Heart left ventricle (tissue), 16 donors: ENCODE measurements around the gene VPS52. TPM values are rescaled to one million over a fixed set of nuclear protein-coding genes. Genes with fewer than 3 reads are reported as not detected.
"Not testable (repeated sequence)": the region's sequence is repeated elsewhere in the genome, so short reads cannot be mapped to it uniquely, and the experiment has no call there.

Experiments
- ATAC-seq, 4 donors: fragments of 200-7000 bp; cut with Tn5 transposase; one replicate each; pipeline ENCODE4 v1.9.1; 2020 to 2022; ENCODE audit warnings: moderate library complexity in 4 of 4, mild to moderate bottlenecking in 3 of 4, moderate number of reproducible peaks in 1 of 4
- DNase-seq, 5 donors: peaks; one replicate each; pipeline ENCODE4 v3.0.0-alpha.2; 2020
- H3K27ac ChIP-seq, 12 donors: fragments of 200-600 bp; sonication (generic) in 4 of 12; one replicate each; pipeline versions ENCODE4 v1.5.0 to v1.8.0; 2016 to 2022; ENCODE audit warnings: mild to moderate bottlenecking in 2 of 12
- H3K27me3 ChIP-seq, 9 donors: fragments of 200-600 bp; sonication (generic) in 2 of 9; one replicate each; pipeline versions ENCODE4 v1.5.1 to v1.8.0; 2016 to 2022; ENCODE audit warnings: mild to moderate bottlenecking in 3 of 9
- H3K36me3 ChIP-seq, 9 donors: fragments of 200-600 bp; sonication (generic) in 2 of 9; one replicate each; pipeline versions ENCODE4 v1.5.0 to v1.8.0; 2018 to 2022; ENCODE audit warnings: mild to moderate bottlenecking in 2 of 9
- H3K4me1 ChIP-seq, 12 donors: fragments of 200-600 bp; sonication (generic) in 4 of 12; one replicate each; pipeline versions ENCODE4 v1.5.0 to v1.8.0; 2016 to 2022; ENCODE audit warnings: mild to moderate bottlenecking in 3 of 12
- H3K4me3 ChIP-seq, 12 donors: fragments of 200-600 bp; sonication (generic) in 4 of 12; one replicate each; pipeline versions ENCODE4 v1.5.0 to v1.8.0; 2017 to 2022; ENCODE audit warnings: mild to moderate bottlenecking in 9 of 12, moderate library complexity in 4 of 12
- H3K9me3 ChIP-seq, 12 donors: fragments of 200-600 bp; sonication (generic) in 4 of 12; one replicate each; pipeline versions ENCODE4 v1.5.0 to v1.8.0; 2016 to 2022; ENCODE audit warnings: mild to moderate bottlenecking in 1 of 12
- POLR2A ChIP-seq, 2 donors: fragments of 450-650 bp; IDR thresholded peaks; one replicate each; pipeline ENCODE4 v1.6.1; 2017; ENCODE audit warnings: antibody characterized with exemption in 2 of 2, mild to moderate bottlenecking in 2 of 2, moderate library complexity in 2 of 2
- WGBS, 4 donors: extraction: QIAGEN DNeasy Blood & Tissue Kit in 2 of 4; methylation state at CpG; one replicate each; pipeline versions ENCODE4 v1.1.5 to v1.1.7; 2013 to 2018; 5-methylcytosine and 5-hydroxymethylcytosine counted together
- intact Hi-C, 10 donors: fragments of 100-400 bp; cut with DNase I; formaldehyde crosslinking; loops; one replicate each; pipeline versions ENCODE4 v1.11.1 to v1.14.2; 2022
- polyA plus RNA-seq, 2 donors: library from polyadenylated mRNA; stranded (reverse); fragments of 200-250 nt; gene quantifications; one replicate each; pipeline ENCODE4 v1.2.3, GENCODE V29; 2013
- total RNA-seq, 9 donors: library from RNA; depleted of rRNA in 2 of 9; stranded (reverse); fragments of >200 nt in 2 of 9; fragmentation: NEBNext Ultra II Directional in 3 of 9; extraction: Animal tissue kit (Norgen Biotek cat#: 25700) in 3 of 9; gene quantifications; one replicate each; pipeline versions ENCODE4 v1.1.0 to v1.2.4, GENCODE V29; 2016 to 2023
- TF ChIP-seq, protein P1 (sequence below), 12 donors: fragments of 200-600 bp; sonication (generic) in 4 of 12; IDR thresholded peaks; one replicate each; pipeline versions ENCODE4 v1.5.0 to v1.8.0; 2018 to 2022; ENCODE audit warnings: antibody characterized with exemption in 12 of 12, mild to moderate bottlenecking in 5 of 12
- donor health status: ischemic (EF 13 %, LVEDD 7.1; RV severe dilation, severe dysfunction).
- donor health status: healthy with polysubstance abuse.
- donor health status: DM: no; HTN: yes; CAD: no.
- donor health status: DM: no; HTN: no; CAD: no.
- donor health status: ischemic (EF 25% LVEDD 6.9; RV normal size, moderate dysfunction).
- donor health status: ischemic (EF 25% LVEDD 5.7; RV mildly dilated, moderate dysfunction).
- donor health status: healthy.
- donor health status: DM: yes; HTN: yes; CAD: no.
- donor health status: ischemic (EF 35%, LVEDD 5.7; RV mildly dilated, moderate dysfunction).
- donor health status: nonischemic (EF 11% LVEDD 7.7; RV severe dilation, severe dysfunction).
- donor health status: DM: yes; HTN: yes; CAD: no.
- donor health status: PGD.
- donor health status: ischemic (EF 29% LVEDD 5.4; RV normal size, mild dysfunction).
- donor health status: nonischemic (EF 23%, LVEDD 6.1; RV moderate dilation, normal function).

Gene VPS52
- total and polyA plus RNA-seq, 11 donors = 25.1 to 47.0 (median 33.0) TPM

- Histone ChIP-seq H3K27ac (peak overlapping the region in 4 of 12 donors; percentile 87 to 97 (median 92)), H3K4me1 (peaks cover 15 to 76% (median 60%) of the 10 kb centered on the region in 12 donors), H3K27me3 (no peaks in the 10 kb centered on the region), H3K9me3 (no peaks in the 10 kb centered on the region), H3K36me3 (peaks cover 0 to 58% (median 49%) of the 10 kb centered on the region in 9 donors), H3K4me3 (peak overlapping the region in 10 of 12 donors; percentile 68 to 92 (median 76))
- WGBS, 4 donors = 62 to 69% (median 66%) methylated on average over 11 of the region's 11 CpGs
- no peak for TF ChIP-seq POLR2A (IDR thresholded peaks at IDR 0.05)
- TF ChIP-seq, protein P1, sequence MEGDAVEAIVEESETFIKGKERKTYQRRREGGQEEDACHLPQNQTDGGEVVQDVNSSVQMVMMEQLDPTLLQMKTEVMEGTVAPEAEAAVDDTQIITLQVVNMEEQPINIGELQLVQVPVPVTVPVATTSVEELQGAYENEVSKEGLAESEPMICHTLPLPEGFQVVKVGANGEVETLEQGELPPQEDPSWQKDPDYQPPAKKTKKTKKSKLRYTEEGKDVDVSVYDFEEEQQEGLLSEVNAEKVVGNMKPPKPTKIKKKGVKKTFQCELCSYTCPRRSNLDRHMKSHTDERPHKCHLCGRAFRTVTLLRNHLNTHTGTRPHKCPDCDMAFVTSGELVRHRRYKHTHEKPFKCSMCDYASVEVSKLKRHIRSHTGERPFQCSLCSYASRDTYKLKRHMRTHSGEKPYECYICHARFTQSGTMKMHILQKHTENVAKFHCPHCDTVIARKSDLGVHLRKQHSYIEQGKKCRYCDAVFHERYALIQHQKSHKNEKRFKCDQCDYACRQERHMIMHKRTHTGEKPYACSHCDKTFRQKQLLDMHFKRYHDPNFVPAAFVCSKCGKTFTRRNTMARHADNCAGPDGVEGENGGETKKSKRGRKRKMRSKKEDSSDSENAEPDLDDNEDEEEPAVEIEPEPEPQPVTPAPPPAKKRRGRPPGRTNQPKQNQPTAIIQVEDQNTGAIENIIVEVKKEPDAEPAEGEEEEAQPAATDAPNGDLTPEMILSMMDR (IDR thresholded peaks at IDR 0.05) = no peak
- DNase-seq = no peak
- intact Hi-C loops = loop anchor here in 1 of 10 donors (2.0 kb wide), 1 partner anchor 15 kb away; the partner anchor contains the start of genes PFDN6 and WDR46
- no peak for ATAC-seq
Observed at GRCh38 chr6:33273129-33273923, 1.6 kb upstream of the VPS52 start.

- TF ChIP-seq, protein P1 (IDR thresholded peaks at IDR 0.05) = no peak
- no peak for TF ChIP-seq POLR2A (IDR thresholded peaks at IDR 0.05)
- Histone ChIP-seq H3K36me3 (peaks cover 0 to 65% (median 57%) of the 10 kb centered on the region in 9 donors), H3K27me3 (no peaks in the 10 kb centered on the region), H3K9me3 (no peaks in the 10 kb centered on the region), H3K27ac (peak overlapping the region in 11 of 12 donors; percentile 86 to 98 (median 93)), H3K4me1 (peaks cover 15 to 68% (median 54%) of the 10 kb centered on the region in 12 donors), H3K4me3 (peak overlapping the region; percentile 68 to 92 (median 76))
- intact Hi-C loops = loop anchor here in 1 of 10 donors (2.0 kb wide), 1 partner anchor 16 kb away; the partner anchor contains the start of genes PFDN6 and WDR46
- peak; percentile 8 to 22 (median 12) for ATAC-seq
- WGBS, 4 donors = 11 to 20% (median 12%) methylated on average over 14 to 22 of the region's 22 CpGs
- no peak for DNase-seq
Observed at GRCh38 chr6:33272275-33273128, 826 bp upstream of the VPS52 start.

DNA sequence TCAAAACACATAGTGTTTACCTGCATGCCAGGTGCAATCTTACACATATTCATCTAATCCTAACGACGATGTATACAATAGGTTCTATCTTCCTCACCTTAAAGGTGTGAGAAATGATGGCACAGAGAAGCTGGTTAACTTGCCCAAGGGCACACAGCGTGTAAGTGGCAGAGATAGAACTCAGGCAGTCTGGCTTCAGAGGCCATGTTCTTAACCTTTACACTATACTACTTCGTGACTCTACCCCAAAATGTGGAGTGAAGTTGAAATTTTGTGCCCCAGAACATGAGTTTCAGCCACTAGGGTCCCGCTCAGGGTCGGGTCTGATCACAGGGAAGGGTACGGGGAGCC, 584 bp downstream of the VPS52 start:
- Histone ChIP-seq H3K4me1 (peaks cover 9 to 54% (median 44%) of the 10 kb centered on the region in 12 donors), H3K36me3 (peaks cover 0 to 72% (median 67%) of the 10 kb centered on the region in 9 donors), H3K27ac (peak overlapping the region; percentile 86 to 98 (median 93)), H3K9me3 (no peaks in the 10 kb centered on the region), H3K4me3 (peak overlapping the region; percentile 68 to 92 (median 76)), H3K27me3 (no peaks in the 10 kb centered on the region)
- DNase-seq (no peak), ATAC-seq (peak; percentile 0 to 25 (median 8))
- WGBS, 4 donors = 1 to 4% (median 2%) methylated on average over 7 of the region's 7 CpGs
- intact Hi-C loops = no loop called here
- TF ChIP-seq POLR2A (IDR thresholded peaks at IDR 0.05) = no peak

GRCh38 chr6:33264015-33264414, 7.7 kb downstream of the VPS52 start:
- H3K9me3 ChIP-seq = no peaks in the 10 kb centered on the region
- TF ChIP-seq, protein P1 (IDR thresholded peaks at IDR 0.05) = no peak
- TF ChIP-seq POLR2A (IDR thresholded peaks at IDR 0.05) = no peak
- ATAC-seq = peak in 2 of 4 donors; percentile 14 to 16
- H3K27me3 ChIP-seq = no peaks in the 10 kb centered on the region
- intact Hi-C loops = no loop called here
- H3K4me1 ChIP-seq = no peaks in the 10 kb centered on the region
- no peak overlapping the region for H3K27ac ChIP-seq
- H3K4me3 ChIP-seq = no peak overlapping the region
- DNase-seq = no peak
- H3K36me3 ChIP-seq = peaks cover 0 to 99% (median 93%) of the 10 kb centered on the region in 9 donors
- 85 to 94% (median 87%) methylated on average over 7 of the region's 7 CpGs for WGBS, 4 donors

DNA sequence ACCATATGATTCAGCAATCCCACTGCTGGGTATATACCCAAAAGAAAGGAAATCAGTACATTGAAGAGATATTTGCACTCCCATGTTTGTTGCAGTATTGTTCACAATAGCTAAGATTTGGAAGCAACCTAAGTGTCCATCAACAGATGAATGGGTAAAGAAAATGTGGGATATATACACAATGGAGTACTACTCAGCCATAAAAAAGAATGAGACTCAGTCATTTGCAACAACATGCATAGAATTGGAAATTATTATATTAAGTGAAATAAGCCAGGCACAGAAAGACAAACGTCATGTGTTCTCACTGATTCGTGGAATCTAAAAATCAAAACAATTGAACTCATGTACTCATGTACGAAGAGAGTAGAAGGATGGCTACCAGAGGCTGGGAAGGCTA, 9.2 kb downstream of the VPS52 start:
- H3K4me1 ChIP-seq, H3K4me3 ChIP-seq, H3K9me3 ChIP-seq, intact Hi-C loops, H3K27ac ChIP-seq, H3K27me3 ChIP-seq, DNase-seq, ATAC-seq: not testable (repeated sequence)
- 94 to 97% (median 96%) methylated on average over 3 of the region's 3 CpGs for WGBS, 4 donors
- peaks cover 0 to 95% (median 86%) of the 10 kb centered on the region in 9 donors for H3K36me3 ChIP-seq
